GM18909 (cell line): ENCODE measurements around the gene RAG2.
A peak's percentile ranks its signal among the peaks of the same experiment; 100 is the strongest.

Experiments
- ATAC-seq: cut with Tn5 transposase; IDR thresholded peaks from one replicate; pipeline ENCODE4 v1.9.1; 2021; ENCODE audit warnings: mild to moderate bottlenecking; ENCODE audit not compliant: unreplicated experiment, poor library complexity

The RAG2 gene

GRCh38 chr11:36598051-36598450, at the start of gene RAG2:
Gene RAG2, minus strand, starts transcription at chr11:36598236. Its CDS starts 4,068 bp downstream, at chr11:36594168.
- no peak for ATAC-seq

GRCh38 chr11:36638556-36638955, 40.5 kb upstream of the RAG2 start:
- ATAC-seq: no peak

GRCh38 chr11:36635066-36635862, 37.2 kb upstream of the RAG2 start:
- ATAC-seq: no peak

- ATAC-seq: peak; percentile 68
Observed at GRCh38 chr11:36631774-36632173, 33.7 kb upstream of the RAG2 start.

- no peak for ATAC-seq
Observed at GRCh38 chr11:36628765-36629244, 30.8 kb upstream of the RAG2 start.

- no peak for ATAC-seq
Observed at GRCh38 chr11:36628141-36628540, 30.1 kb upstream of the RAG2 start.

- ATAC-seq: no peak
Observed at GRCh38 chr11:36627471-36627870, 29.4 kb upstream of the RAG2 start.

GRCh38 chr11:36627006-36627405, 29.0 kb upstream of the RAG2 start:
- no peak for ATAC-seq

- no peak for ATAC-seq
Observed at GRCh38 chr11:36623494-36623893, 25.5 kb upstream of the RAG2 start.

GRCh38 chr11:36622431-36623136, 24.5 kb upstream of the RAG2 start:
- ATAC-seq: peak; percentile 65

GRCh38 chr11:36620246-36620645, 22.2 kb upstream of the RAG2 start:
- ATAC-seq: no peak

- ATAC-seq: no peak
Observed at GRCh38 chr11:36619502-36619901, 21.5 kb upstream of the RAG2 start.

- ATAC-seq: no peak
Observed at GRCh38 chr11:36618363-36619047, 20.5 kb upstream of the RAG2 start.

GRCh38 chr11:36617543-36618362, 19.7 kb upstream of the RAG2 start:
- ATAC-seq: no peak

GRCh38 chr11:36615826-36616225, 17.8 kb upstream of the RAG2 start:
- ATAC-seq: no peak

- ATAC-seq: no peak
Observed at GRCh38 chr11:36609383-36609782, 11.3 kb upstream of the RAG2 start.

GRCh38 chr11:36608491-36609199, 10.6 kb upstream of the RAG2 start:
- ATAC-seq: no peak

GRCh38 chr11:36605221-36606216, 7.5 kb upstream of the RAG2 start:
- peak; percentile 72 for ATAC-seq
